ENCODE results near the gene PTPN14. TPM values are rescaled to one million over a fixed set of nuclear protein-coding genes. Genes with fewer than 3 reads are reported as not detected.

PTPN14 gene
- polyA plus RNA-seq, 1 experiment = 34.2 TPM

DNA sequence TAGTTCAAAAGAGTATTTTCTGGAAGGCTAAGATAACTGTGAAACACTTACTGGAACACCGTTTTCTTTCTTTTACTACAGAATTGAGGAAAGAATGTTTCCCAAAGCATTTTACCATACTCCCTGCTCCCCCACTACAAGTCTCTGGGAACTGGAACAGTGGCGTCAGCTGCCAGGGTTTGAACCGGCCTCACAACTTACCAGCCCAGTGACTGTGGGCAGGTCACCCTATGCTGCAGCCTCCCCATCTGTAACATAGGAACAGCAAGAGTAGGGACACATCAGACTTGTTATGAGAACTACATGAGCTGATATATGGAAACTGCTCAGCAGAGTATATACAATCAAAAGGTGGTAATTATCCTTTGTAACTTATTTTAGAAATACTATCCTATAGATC is 91.5 kb downstream of the PTPN14 start:
- DNase-seq (ENCODE audit: low read depth, low spot score) = no peak
- H3K27ac ChIP-seq (ENCODE audit: low read depth, low read length) = no peak overlapping the region
- no peak overlapping the region for H3K4me3 ChIP-seq (ENCODE audit: low read depth, low read length)
- no peaks in the 10 kb centered on the region for H3K27me3 ChIP-seq (ENCODE audit: control insufficient read depth, insufficient read depth, low read length)
- H3K9me3 ChIP-seq (ENCODE audit: control insufficient read depth, insufficient read depth, low read length) = no peaks in the 10 kb centered on the region
- TF ChIP-seq, protein P1, sequence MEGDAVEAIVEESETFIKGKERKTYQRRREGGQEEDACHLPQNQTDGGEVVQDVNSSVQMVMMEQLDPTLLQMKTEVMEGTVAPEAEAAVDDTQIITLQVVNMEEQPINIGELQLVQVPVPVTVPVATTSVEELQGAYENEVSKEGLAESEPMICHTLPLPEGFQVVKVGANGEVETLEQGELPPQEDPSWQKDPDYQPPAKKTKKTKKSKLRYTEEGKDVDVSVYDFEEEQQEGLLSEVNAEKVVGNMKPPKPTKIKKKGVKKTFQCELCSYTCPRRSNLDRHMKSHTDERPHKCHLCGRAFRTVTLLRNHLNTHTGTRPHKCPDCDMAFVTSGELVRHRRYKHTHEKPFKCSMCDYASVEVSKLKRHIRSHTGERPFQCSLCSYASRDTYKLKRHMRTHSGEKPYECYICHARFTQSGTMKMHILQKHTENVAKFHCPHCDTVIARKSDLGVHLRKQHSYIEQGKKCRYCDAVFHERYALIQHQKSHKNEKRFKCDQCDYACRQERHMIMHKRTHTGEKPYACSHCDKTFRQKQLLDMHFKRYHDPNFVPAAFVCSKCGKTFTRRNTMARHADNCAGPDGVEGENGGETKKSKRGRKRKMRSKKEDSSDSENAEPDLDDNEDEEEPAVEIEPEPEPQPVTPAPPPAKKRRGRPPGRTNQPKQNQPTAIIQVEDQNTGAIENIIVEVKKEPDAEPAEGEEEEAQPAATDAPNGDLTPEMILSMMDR (IDR thresholded peaks at IDR 0.05; ENCODE audit: low read depth, low read length) = no peak
- ChIA-PET CTCF (interaction anchor here (0.8 to 1.5 kb wide), 2 partner anchors 125 to 128 kb away, joined by 4 to 5 read pairs; no protein-coding TSS in a partner anchor), POLR2A (no interaction called here)

GRCh38 chr1:214458541-214458940 is 92.9 kb downstream of the PTPN14 start:
- DNase-seq (ENCODE audit: low read depth, low spot score) = no peak
- ChIA-PET POLR2A (interaction anchor here (0.7 to 1.3 kb wide), 2 partner anchors 12 to 125 kb away, joined by 3 read pairs; no protein-coding TSS in a partner anchor), CTCF (interaction anchor here (1.5 kb wide), 1 partner anchor 126 kb away, joined by 5 read pairs; no protein-coding TSS in a partner anchor)
- Histone ChIP-seq H3K4me3 (ENCODE audit: low read depth, low read length) (no peak overlapping the region), H3K27me3 (ENCODE audit: control insufficient read depth, insufficient read depth, low read length) (no peaks in the 10 kb centered on the region), H3K27ac (ENCODE audit: low read depth, low read length) (no peak overlapping the region), H3K9me3 (ENCODE audit: control insufficient read depth, insufficient read depth, low read length) (no peaks in the 10 kb centered on the region)
- TF ChIP-seq, protein P1 (IDR thresholded peaks at IDR 0.05; ENCODE audit: low read depth, low read length) = no peak

GRCh38 chr1:214455971-214456867 is 95.2 kb downstream of the PTPN14 start:
- ChIA-PET POLR2A (interaction anchor here (0.6 kb wide), 1 partner anchor 106 kb away, joined by 5 read pairs; no protein-coding TSS in a partner anchor), CTCF (interaction anchor here (1.0 kb wide), 2 partner anchors 125 to 195 kb away, joined by 3 to 4 read pairs; no protein-coding TSS in a partner anchor)
- DNase-seq (ENCODE audit: low read depth, low spot score) = no peak
- TF ChIP-seq, protein P1 (IDR thresholded peaks at IDR 0.05; ENCODE audit: low read depth, low read length) = no peak
- Histone ChIP-seq H3K9me3 (ENCODE audit: control insufficient read depth, insufficient read depth, low read length) (no peaks in the 10 kb centered on the region), H3K27me3 (ENCODE audit: control insufficient read depth, insufficient read depth, low read length) (no peaks in the 10 kb centered on the region), H3K27ac (ENCODE audit: low read depth, low read length) (no peak overlapping the region), H3K4me3 (ENCODE audit: low read depth, low read length) (no peak overlapping the region)

DNA sequence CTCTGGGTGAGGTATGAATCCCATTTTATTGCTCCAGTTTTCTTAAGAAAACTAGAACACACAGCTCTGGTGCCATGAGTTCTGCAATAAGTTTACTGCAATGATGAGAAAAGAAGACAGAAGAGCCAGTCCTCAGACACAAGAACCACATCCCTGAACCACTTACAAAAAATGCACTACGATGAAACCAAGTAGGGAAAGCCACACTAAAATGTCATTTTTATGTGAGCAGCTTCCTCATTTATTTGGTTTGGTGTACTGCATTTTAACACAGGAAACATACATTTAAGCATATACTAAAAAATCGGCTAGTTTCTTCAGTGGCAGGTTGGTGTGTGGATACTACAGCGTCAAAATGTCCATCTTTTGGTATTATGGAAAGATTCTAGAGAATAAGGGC is 95.9 kb downstream of the PTPN14 start:
- Histone ChIP-seq H3K27me3 (ENCODE audit: control insufficient read depth, insufficient read depth, low read length) (no peaks in the 10 kb centered on the region), H3K4me3 (ENCODE audit: low read depth, low read length) (no peak overlapping the region), H3K9me3 (ENCODE audit: control insufficient read depth, insufficient read depth, low read length) (no peaks in the 10 kb centered on the region), H3K27ac (ENCODE audit: low read depth, low read length) (no peak overlapping the region)
- TF ChIP-seq, protein P1 (IDR thresholded peaks at IDR 0.05; ENCODE audit: low read depth, low read length) = no peak
- ChIA-PET CTCF (interaction anchor here (1.5 kb wide), 1 partner anchor 11 kb away, joined by 4 read pairs; no protein-coding TSS in a partner anchor), POLR2A (no interaction called here)
- DNase-seq (ENCODE audit: low read depth, low spot score) = no peak

Measured in AG04450 (cell line).